ENCODE measurements around the gene BAAT. TPM values are rescaled to one million over a fixed set of nuclear protein-coding genes. Genes with fewer than 3 reads are reported as not detected.
"Not testable (repeated sequence)": the region's sequence is repeated elsewhere in the genome, so short reads cannot be mapped to it uniquely, and the experiment has no call there.

BAAT gene
- not detected for total RNA-seq

DNA sequence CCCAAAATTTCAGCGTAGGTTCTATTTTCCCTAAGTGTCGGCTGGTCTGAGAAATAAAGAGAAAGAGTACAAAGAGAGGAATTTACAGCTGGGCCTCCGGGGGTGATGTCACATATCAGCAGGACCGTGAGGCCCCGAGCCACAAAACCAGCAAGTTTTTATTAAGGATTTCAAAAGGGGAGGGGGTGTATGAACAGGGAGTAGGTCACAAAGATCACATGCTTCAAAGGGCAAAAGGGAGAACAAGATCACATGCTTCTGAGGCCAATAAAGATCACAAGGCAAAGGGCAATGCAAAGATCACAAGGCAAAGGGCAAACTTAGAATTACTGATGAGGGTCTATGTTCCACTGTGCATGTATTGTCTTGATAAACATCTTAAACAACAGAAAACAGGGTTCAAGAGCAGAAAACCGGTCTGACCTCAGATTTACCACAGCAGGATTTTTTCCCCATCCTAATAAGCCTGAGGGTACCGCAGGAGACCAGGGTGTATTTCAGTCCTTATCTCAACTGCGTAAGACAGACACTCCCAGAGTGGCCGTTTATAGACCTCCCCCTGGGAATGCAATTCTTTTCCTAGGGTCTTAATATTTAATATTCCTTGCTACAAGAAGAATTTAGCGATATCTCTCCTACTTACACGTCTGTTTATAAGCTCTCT, at the start of gene BAAT:
BAAT (minus strand) TSS at position 134 of the 664 bp plus-strand sequence. CDS start 13,602 bp downstream, outside the sequence.
- H3K4me3 ChIP-seq; H3K4me1 ChIP-seq; intact Hi-C loops (cut with DNase I); DNase-seq; H3K9me3 ChIP-seq; H3K27ac ChIP-seq; H3K27me3 ChIP-seq: not testable (repeated sequence)
- H3K36me3 ChIP-seq, result peaks cover 0 to 22% (median 4%) of the 10 kb centered on the region in 3 donors
- 90 to 93% methylated on average over 11 of the region's 11 CpGs for WGBS, 2 donors

DNA sequence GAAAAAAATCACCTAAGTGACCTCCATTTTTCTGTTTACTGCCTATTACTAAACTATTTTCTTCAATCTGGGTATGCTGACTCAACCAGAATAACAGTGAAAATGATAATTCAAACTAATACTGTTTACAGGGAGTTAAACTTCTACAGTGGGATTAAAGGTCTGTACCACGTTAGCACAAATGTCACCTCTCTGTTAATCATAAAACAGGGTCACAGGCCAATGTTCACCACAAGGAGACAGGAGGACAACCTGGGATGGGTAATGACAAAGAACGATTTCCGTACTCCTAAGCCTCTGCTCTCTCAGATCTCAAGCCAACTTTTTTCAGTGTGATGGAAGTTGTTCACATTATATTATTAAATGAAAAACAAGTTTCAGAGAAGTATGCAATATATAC, 48.4 kb upstream of the BAAT start:
- Histone ChIP-seq H3K36me3 (no peaks in the 10 kb centered on the region), H3K4me3 (no peak overlapping the region), H3K4me1 (no peaks in the 10 kb centered on the region), H3K27me3 (no peaks in the 10 kb centered on the region), H3K27ac (no peak overlapping the region), H3K9me3 (no peaks in the 10 kb centered on the region)
- no peak for DNase-seq
- WGBS, 2 donors, result 67 to 72% methylated on average over 3 of the region's 3 CpGs
- intact Hi-C loops (cut with DNase I), result no loop called here
- TF ChIP-seq, protein P1, sequence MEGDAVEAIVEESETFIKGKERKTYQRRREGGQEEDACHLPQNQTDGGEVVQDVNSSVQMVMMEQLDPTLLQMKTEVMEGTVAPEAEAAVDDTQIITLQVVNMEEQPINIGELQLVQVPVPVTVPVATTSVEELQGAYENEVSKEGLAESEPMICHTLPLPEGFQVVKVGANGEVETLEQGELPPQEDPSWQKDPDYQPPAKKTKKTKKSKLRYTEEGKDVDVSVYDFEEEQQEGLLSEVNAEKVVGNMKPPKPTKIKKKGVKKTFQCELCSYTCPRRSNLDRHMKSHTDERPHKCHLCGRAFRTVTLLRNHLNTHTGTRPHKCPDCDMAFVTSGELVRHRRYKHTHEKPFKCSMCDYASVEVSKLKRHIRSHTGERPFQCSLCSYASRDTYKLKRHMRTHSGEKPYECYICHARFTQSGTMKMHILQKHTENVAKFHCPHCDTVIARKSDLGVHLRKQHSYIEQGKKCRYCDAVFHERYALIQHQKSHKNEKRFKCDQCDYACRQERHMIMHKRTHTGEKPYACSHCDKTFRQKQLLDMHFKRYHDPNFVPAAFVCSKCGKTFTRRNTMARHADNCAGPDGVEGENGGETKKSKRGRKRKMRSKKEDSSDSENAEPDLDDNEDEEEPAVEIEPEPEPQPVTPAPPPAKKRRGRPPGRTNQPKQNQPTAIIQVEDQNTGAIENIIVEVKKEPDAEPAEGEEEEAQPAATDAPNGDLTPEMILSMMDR (IDR thresholded peaks at IDR 0.05), result no peak

DNA sequence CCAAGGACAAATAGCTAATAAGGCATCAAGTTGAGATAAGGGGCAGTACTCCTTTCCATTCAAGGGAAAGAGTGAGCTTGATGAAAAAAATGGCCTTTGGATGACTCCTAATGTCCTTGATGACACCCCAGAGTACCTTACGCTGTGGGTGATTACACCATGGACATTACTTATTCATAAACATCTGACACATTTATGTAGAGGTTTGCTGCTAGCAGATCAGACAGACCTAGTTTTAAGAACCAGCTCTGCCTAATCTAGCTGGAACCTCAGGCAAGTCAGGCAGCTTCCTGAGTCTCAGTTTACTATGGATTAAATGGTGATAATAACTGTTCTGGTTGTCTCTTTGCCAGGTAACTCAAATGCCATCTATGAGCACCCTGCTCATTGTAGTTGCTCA, 47.9 kb upstream of the BAAT start:
- Histone ChIP-seq H3K9me3 (no peaks in the 10 kb centered on the region), H3K4me1 (no peaks in the 10 kb centered on the region), H3K27me3 (no peaks in the 10 kb centered on the region), H3K4me3 (no peak overlapping the region), H3K36me3 (no peaks in the 10 kb centered on the region), H3K27ac (no peak overlapping the region)
- no peak for DNase-seq
- 79 to 92% methylated on average over 1 of the region's 1 CpG for WGBS, 2 donors
- no peak for TF ChIP-seq POLR2A (IDR thresholded peaks at IDR 0.05)
- TF ChIP-seq, protein P1 (IDR thresholded peaks at IDR 0.05), result no peak
- intact Hi-C loops (cut with DNase I), result no loop called here

DNA sequence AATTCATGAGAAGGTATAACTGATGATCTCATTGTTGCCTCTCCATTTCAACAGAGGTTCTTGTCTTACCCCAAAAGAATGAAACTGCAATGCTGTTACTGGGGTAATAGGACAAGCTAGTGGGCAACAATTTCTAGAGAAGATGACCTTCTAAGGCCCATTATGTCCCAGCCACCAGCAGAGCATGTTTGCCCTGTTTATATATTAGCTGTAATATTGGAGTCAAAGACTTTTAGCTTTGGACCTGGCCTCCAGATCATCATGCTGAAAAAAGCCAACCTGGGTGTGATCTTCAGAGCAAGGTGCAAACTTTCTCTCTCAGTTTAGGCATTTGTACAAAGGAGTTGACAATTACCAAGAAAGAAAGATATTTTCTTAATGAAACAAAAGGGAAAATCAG, 47.4 kb upstream of the BAAT start:
- Histone ChIP-seq H3K4me3 (no peak overlapping the region), H3K27ac (no peak overlapping the region), H3K9me3 (no peaks in the 10 kb centered on the region), H3K4me1 (no peaks in the 10 kb centered on the region), H3K27me3 (no peaks in the 10 kb centered on the region), H3K36me3 (no peaks in the 10 kb centered on the region)
- TF ChIP-seq, protein P1 (IDR thresholded peaks at IDR 0.05), result no peak
- TF ChIP-seq POLR2A (IDR thresholded peaks at IDR 0.05), result no peak
- intact Hi-C loops (cut with DNase I), result no loop called here
- DNase-seq, result no peak

DNA sequence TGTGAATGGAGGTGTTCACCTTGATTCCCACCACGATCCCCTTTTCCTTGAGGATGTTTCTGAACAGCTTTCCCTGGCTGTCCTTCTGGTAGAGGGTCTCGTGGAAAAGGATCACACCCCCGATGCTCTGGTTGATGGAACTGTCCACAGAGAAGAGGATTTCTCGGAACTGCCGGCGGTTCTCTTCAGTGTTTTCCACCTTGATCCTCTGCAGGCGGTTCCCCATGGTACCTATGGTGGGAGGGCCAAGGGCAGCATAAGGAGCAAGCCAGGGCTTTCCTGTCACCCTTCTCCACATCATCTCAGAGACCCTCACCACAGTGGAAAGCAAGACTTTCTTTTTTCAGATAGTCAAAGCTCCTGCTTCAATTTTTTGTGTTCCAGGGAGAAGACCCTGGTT, 44.9 kb upstream of the BAAT start:
- Histone ChIP-seq H3K27ac (no peak overlapping the region), H3K9me3 (no peaks in the 10 kb centered on the region), H3K4me1 (no peaks in the 10 kb centered on the region), H3K27me3 (no peaks in the 10 kb centered on the region), H3K4me3 (no peak overlapping the region), H3K36me3 (no peaks in the 10 kb centered on the region)
- DNase-seq, result no peak
- intact Hi-C loops (cut with DNase I), result no loop called here
- TF ChIP-seq, protein P1 (IDR thresholded peaks at IDR 0.05), result no peak
- TF ChIP-seq POLR2A (IDR thresholded peaks at IDR 0.05), result no peak
- 72 to 88% methylated on average over 6 to 7 of the region's 7 CpGs for WGBS, 2 donors

DNA sequence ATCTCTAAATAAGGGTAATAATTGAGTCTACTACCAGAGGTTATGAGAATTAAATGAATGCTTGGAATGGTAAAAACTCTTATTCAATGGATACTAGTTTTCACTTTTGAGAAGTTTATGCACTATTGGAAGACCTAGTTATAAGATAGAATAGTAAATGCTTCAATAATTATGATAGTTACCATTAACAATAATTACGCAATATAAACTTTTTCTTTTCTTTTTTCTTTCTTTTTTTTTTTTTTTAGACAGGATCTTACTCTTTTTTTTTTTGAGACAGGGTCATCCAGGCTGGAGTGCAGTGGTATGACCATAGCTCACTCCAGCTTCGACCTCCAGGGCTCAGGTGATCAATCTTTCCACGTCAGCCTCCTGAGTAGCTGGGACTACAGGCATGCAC, 44.1 kb upstream of the BAAT start:
- Histone ChIP-seq H3K27me3 (no peaks in the 10 kb centered on the region), H3K9me3 (no peaks in the 10 kb centered on the region), H3K4me1 (no peaks in the 10 kb centered on the region), H3K27ac (no peak overlapping the region), H3K36me3 (no peaks in the 10 kb centered on the region), H3K4me3 (no peak overlapping the region)
- TF ChIP-seq, protein P1 (IDR thresholded peaks at IDR 0.05), result no peak
- no peak for TF ChIP-seq POLR2A (IDR thresholded peaks at IDR 0.05)
- WGBS, 2 donors, result 49 to 53% methylated on average over 3 of the region's 3 CpGs
- intact Hi-C loops (cut with DNase I), result no loop called here
- no peak for DNase-seq

All from esophagus squamous epithelium (tissue), 5 donors.